Skeletal muscle satellite cell (primary cell): ENCODE data around the gene TUBB1.
"Not testable (repeated sequence)": the region's sequence is repeated elsewhere in the genome, so short reads cannot be mapped to it uniquely, and the experiment has no call there.

Experiments
- H3K27me3 ChIP-seq: 2 replicates; pipeline ENCODE4 v1.7.0; 2013; ENCODE audit warnings: low read length; ENCODE audit not compliant: control insufficient read depth, insufficient read depth
- H3K36me3 ChIP-seq: 2 replicates; pipeline ENCODE4 v1.7.0; 2013; ENCODE audit warnings: mild to moderate bottlenecking, control low read depth, low read length; ENCODE audit not compliant: insufficient read depth
- H3K4me1 ChIP-seq: 2 replicates; pipeline ENCODE4 v1.7.0; 2013; ENCODE audit warnings: low read length; ENCODE audit not compliant: control insufficient read depth, insufficient read depth
- H3K4me2 ChIP-seq: 2 replicates; pipeline ENCODE4 v1.7.0; 2013; ENCODE audit warnings: mild to moderate bottlenecking, low read length
- H3K4me3 ChIP-seq: 2 replicates; pipeline ENCODE4 v1.7.0; 2013; ENCODE audit warnings: low read length
- H3K9ac ChIP-seq: 2 replicates; pipeline ENCODE4 v1.7.0; 2013; ENCODE audit warnings: mild to moderate bottlenecking, low read depth, low read length, moderate library complexity
- H3K9me3 ChIP-seq: replicated peaks from 2 replicates; pipeline ENCODE4 v1.7.0; 2013; ENCODE audit warnings: mild to moderate bottlenecking, control low read depth, low read length

The TUBB1 gene

GRCh38 chr20:59039233-59039632 is 20.0 kb downstream of the TUBB1 start:
- peaks cover 37% of the 10 kb centered on the region for H3K36me3 ChIP-seq
- H3K4me1 ChIP-seq, result peaks cover 29% of the 10 kb centered on the region
- H3K9me3 ChIP-seq, result no peaks in the 10 kb centered on the region
- H3K4me3 ChIP-seq, result no peak overlapping the region
- no peaks in the 10 kb centered on the region for H3K27me3 ChIP-seq
- H3K4me2 ChIP-seq, result no peak overlapping the region
- H3K9ac ChIP-seq, result no peak overlapping the region

DNA sequence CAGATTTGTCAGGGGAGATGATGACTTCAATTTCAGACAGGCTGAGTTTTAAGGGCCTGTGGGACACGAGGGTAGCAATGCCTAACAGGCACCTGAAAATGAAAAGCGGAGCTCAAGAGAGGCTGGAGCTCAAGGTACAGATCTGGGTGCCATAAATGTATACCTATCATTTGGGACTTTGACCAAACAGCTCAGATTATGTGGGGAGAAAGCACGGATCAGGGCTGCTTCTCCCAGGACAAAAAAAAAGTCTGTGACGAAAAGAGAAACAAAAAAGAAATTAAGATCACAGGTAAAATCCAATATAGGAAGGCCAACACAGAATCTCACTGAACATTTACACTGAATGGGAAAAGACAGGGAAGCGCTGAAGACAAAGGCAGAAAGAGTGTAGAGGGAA is 21.4 kb downstream of the TUBB1 start:
- no peak overlapping the region for H3K9ac ChIP-seq
- no peaks in the 10 kb centered on the region for H3K27me3 ChIP-seq
- H3K4me3 ChIP-seq, result peak overlapping the region; percentile 30
- no peaks in the 10 kb centered on the region for H3K9me3 ChIP-seq
- peaks cover 29% of the 10 kb centered on the region for H3K36me3 ChIP-seq
- peak overlapping the region; percentile 94 for H3K4me2 ChIP-seq
- H3K4me1 ChIP-seq, result peaks cover 29% of the 10 kb centered on the region

DNA sequence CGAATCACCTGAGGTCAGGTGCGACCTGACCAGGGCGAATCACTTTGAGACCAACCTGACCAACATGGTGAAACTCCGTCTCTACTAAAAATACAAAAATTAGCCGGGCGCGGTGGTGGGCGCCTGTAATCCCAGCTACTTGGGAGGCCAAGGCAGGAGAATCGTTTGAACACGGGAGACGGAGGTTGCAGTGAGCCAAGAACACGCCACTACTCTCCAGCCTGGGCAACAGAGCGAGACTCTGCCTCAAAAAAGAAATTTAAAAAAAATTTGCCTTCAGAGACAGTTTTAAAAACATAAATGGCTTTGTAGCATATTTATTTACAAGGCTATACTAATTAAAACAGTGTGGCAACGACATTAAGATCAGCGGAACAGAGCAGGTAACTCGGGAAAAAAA is 22.3 kb downstream of the TUBB1 start:
- Histone ChIP-seq H3K36me3 (peaks cover 21% of the 10 kb centered on the region), H3K9ac (peak overlapping the region; percentile 85), H3K4me3 (peak overlapping the region; percentile 89), H3K4me1 (peaks cover 29% of the 10 kb centered on the region), H3K4me2 (peak overlapping the region; percentile 94)
- not testable (repeated sequence) for H3K9me3 ChIP-seq, H3K27me3 ChIP-seq

DNA sequence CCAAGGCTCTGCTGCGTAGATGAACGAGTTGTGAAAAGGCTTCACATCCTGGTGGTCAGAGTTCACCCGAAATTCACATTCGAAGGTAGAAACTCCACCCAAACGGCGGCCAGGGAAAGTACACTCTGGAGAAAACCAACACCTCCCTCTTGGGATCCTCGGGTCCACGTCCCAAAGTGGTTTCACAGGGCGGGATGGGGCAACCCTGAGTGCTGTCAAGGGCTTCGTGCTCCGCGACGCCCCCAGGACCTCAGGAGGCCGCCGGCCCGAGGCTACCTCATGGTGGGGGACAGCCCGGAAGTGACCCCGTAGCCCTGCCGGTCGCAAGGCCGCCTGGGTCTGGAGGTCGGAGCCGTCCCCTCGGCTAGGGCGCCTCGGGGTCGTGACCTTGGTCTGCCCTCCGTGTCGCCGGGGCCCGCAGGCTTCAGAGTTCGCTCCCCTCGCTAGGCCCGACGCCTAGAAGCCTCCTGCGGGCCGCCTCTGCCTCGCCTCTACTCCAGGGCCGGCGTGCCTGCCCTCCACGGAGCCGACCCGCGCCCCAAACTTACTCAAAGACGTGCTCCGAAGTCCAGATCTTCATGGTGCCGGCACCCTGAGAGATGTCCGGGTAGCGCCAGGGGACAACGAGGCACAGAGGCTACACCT is 23.0 kb downstream of the TUBB1 start, which contains the start of gene PRELID3B:
TSS of gene PRELID3B (minus strand) at position 636 of the 645 bp plus-strand sequence. CDS start at position 580, 56 bp downstream.
- Histone ChIP-seq H3K4me2 (peak within 1 kb of the TSS; percentile 94), H3K4me1 (peaks cover 29% of the 10 kb centered on the region), H3K27me3 (no peaks in the 10 kb centered on the region), H3K9me3 (no peaks in the 10 kb centered on the region), H3K9ac (peak within 1 kb of the TSS; percentile 85), H3K36me3 (peaks cover 14% of the 10 kb centered on the region), H3K4me3 (peak within 1 kb of the TSS; percentile 89)

- peaks cover 4% of the 10 kb centered on the region for H3K27me3 ChIP-seq
- H3K4me3 ChIP-seq, result peak overlapping the region; percentile 89
- peaks cover 6% of the 10 kb centered on the region for H3K36me3 ChIP-seq
- H3K9me3 ChIP-seq, result no peaks in the 10 kb centered on the region
- peak overlapping the region; percentile 85 for H3K9ac ChIP-seq
- peaks cover 30% of the 10 kb centered on the region for H3K4me1 ChIP-seq
- peak overlapping the region; percentile 94 for H3K4me2 ChIP-seq
Observed at GRCh38 chr20:59042796-59043631, 23.8 kb downstream of the TUBB1 start.

- H3K4me3 ChIP-seq, result no peak overlapping the region
- peaks cover 5% of the 10 kb centered on the region for H3K36me3 ChIP-seq
- H3K27me3 ChIP-seq, result peaks cover 10% of the 10 kb centered on the region
- H3K4me1 ChIP-seq, result peaks cover 32% of the 10 kb centered on the region
- no peak overlapping the region for H3K9ac ChIP-seq
- H3K9me3 ChIP-seq, result no peaks in the 10 kb centered on the region
- peak overlapping the region; percentile 85 for H3K4me2 ChIP-seq
Observed at GRCh38 chr20:59043698-59044097, 24.5 kb downstream of the TUBB1 start.

DNA sequence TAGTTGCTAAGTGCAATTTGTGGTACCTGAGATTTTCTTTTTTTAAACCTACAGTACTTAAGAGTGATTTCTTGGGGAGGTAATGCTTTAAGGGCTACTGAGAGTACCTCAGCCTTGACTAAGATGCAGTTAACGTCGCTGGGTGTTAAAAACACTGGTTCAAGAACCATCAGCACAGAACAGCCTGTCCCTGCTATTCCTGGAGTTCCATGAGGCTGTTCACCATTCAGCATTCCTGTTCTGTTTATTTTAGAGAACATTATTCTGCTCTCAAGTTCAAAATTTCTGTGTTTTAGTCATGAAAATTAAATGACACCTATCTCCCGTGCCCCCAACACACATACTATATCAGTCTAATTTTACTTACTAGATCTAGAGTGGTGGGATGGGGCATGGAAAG is 25.1 kb downstream of the TUBB1 start:
- Histone ChIP-seq H3K9ac (no peak overlapping the region), H3K9me3 (no peaks in the 10 kb centered on the region), H3K36me3 (peaks cover 5% of the 10 kb centered on the region), H3K4me1 (peaks cover 32% of the 10 kb centered on the region), H3K4me3 (no peak overlapping the region), H3K4me2 (no peak overlapping the region), H3K27me3 (peaks cover 10% of the 10 kb centered on the region)

GRCh38 chr20:59044796-59045195 is 25.6 kb downstream of the TUBB1 start:
- Histone ChIP-seq H3K9me3 (no peaks in the 10 kb centered on the region), H3K4me3 (no peak overlapping the region), H3K9ac (no peak overlapping the region), H3K4me2 (no peak overlapping the region), H3K27me3 (peaks cover 13% of the 10 kb centered on the region), H3K36me3 (peaks cover 5% of the 10 kb centered on the region), H3K4me1 (peaks cover 31% of the 10 kb centered on the region)

- Histone ChIP-seq H3K27me3 (peaks cover 30% of the 10 kb centered on the region), H3K9ac (no peak overlapping the region), H3K4me3 (no peak overlapping the region), H3K4me1 (peaks cover 12% of the 10 kb centered on the region), H3K9me3 (no peaks in the 10 kb centered on the region), H3K4me2 (no peak overlapping the region), H3K36me3 (no peaks in the 10 kb centered on the region)
Observed at GRCh38 chr20:59046862-59047261, 27.6 kb downstream of the TUBB1 start.

- H3K4me1 ChIP-seq, result peaks cover 8% of the 10 kb centered on the region
- H3K9ac ChIP-seq, result no peak overlapping the region
- H3K4me3 ChIP-seq, result no peak overlapping the region
- H3K36me3 ChIP-seq, result no peaks in the 10 kb centered on the region
- peak overlapping the region; percentile 43 for H3K4me2 ChIP-seq
- H3K27me3 ChIP-seq, result peaks cover 42% of the 10 kb centered on the region
- no peaks in the 10 kb centered on the region for H3K9me3 ChIP-seq
Observed at GRCh38 chr20:59047938-59048680, 28.9 kb downstream of the TUBB1 start.

GRCh38 chr20:59048681-59049030 is 29.4 kb downstream of the TUBB1 start:
- H3K4me2 ChIP-seq, result peak overlapping the region; percentile 43
- no peak overlapping the region for H3K4me3 ChIP-seq
- H3K9me3 ChIP-seq, result no peaks in the 10 kb centered on the region
- H3K4me1 ChIP-seq, result peaks cover 2% of the 10 kb centered on the region
- no peaks in the 10 kb centered on the region for H3K36me3 ChIP-seq
- H3K9ac ChIP-seq, result no peak overlapping the region
- peaks cover 47% of the 10 kb centered on the region for H3K27me3 ChIP-seq
